B cell (primary cell): Measurements from ENCODE around the gene GSG1L.

Experiments
- EZH2 ChIP-seq: IDR thresholded peaks from 2 replicates; pipeline ENCODE4 v1.6.1; 2012; ENCODE audit warnings: borderline replicate concordance, low read depth, mild to moderate bottlenecking, moderate library complexity, low read length; ENCODE audit not compliant: insufficient read depth, poor library complexity, severe bottlenecking
- TF ChIP-seq, protein P1 (sequence below): fragments of 200-600 bp; IDR thresholded peaks from one replicate; pipeline ENCODE4 v1.8.0; 2022; ENCODE audit warnings: antibody characterized with exemption, mild to moderate bottlenecking

GRCh38 chr16:27780468-27781194 lies 282.9 kb downstream of the GSG1L start:
- TF ChIP-seq, protein P1, sequence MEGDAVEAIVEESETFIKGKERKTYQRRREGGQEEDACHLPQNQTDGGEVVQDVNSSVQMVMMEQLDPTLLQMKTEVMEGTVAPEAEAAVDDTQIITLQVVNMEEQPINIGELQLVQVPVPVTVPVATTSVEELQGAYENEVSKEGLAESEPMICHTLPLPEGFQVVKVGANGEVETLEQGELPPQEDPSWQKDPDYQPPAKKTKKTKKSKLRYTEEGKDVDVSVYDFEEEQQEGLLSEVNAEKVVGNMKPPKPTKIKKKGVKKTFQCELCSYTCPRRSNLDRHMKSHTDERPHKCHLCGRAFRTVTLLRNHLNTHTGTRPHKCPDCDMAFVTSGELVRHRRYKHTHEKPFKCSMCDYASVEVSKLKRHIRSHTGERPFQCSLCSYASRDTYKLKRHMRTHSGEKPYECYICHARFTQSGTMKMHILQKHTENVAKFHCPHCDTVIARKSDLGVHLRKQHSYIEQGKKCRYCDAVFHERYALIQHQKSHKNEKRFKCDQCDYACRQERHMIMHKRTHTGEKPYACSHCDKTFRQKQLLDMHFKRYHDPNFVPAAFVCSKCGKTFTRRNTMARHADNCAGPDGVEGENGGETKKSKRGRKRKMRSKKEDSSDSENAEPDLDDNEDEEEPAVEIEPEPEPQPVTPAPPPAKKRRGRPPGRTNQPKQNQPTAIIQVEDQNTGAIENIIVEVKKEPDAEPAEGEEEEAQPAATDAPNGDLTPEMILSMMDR, result no peak
- TF ChIP-seq EZH2, result no peak
